HG02678 (cell line): ENCODE data around the gene MRTFA.
"Not testable (repeated sequence)": the region's sequence is repeated elsewhere in the genome, so short reads cannot be mapped to it uniquely, and the experiment has no call there.

Experiments used
- ATAC-seq: cut with Tn5 transposase; IDR thresholded peaks from one replicate; pipeline ENCODE4 v1.9.1; 2021; ENCODE audit warnings: mild to moderate bottlenecking, moderate library complexity; ENCODE audit not compliant: unreplicated experiment

The MRTFA gene

DNA sequence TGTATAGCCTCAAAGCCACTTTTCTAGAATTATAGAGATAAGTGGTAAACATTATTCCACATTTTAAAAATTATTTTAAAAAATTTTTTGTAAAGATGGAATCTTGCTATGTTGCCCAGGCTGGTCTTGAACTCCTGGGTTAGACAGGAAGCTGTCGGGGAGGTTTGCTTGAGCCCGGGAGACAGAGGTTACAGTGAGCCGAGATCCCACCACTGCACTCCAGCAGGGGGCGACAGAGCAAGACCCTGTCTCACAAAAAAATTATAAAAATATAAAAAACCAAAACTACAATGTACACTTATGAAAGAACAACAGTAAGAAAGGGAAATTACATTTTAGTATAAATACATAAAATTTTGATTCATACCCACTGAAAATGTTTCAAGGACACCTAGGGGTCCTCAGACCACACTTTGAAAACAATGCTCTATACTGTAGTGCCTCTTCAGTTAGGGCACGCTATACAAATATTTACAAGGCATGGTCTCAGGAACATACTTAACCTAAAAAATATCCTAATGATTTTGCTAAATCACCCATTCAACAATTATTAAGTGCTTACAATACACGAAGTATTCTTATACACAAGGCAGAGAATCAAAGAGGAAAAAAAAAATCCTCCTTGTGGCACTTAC lies 111.2 kb downstream of the MRTFA start:
- no peak for ATAC-seq

- ATAC-seq, result no peak
Measured at GRCh38 chr22:40524392-40525249, 111.9 kb downstream of the MRTFA start.

DNA sequence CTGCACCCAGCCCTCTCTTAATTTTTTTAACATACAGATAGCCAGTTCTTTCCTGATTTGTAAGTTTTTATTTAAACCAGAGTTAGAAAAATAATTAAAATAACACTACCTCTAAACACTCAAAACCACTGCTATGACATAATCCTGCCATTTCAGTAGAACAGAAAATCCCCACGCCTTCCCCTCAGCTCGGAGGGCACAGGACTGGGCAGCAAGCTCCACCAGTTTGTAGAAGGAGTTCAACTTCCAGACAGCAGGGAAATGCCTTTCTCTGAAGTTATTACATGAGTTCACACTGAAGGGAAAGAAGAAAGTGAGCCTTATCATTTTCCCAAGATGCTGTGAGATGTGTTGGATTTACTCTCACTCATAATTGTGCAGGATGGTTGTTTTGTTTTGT lies 114.4 kb downstream of the MRTFA start:
- ATAC-seq, result no peak

DNA sequence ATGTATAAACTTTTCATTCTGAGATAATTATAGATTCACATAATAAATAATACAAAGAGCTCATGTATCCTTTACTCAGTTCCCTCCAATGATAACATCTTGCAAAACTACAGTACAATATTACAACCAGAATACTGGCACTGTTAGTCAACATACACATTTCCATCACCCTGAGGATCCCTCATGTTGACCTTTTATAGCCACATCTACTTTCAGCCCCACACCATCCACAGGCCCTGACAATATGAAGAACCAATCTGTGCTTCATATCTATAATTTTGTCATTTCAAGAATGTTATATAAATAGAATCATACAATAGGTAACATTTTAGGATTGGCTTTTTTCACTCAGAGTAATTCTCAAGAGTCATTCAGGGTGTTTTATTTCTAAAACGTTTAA lies 115.5 kb downstream of the MRTFA start:
- ATAC-seq, result no peak

GRCh38 chr22:40520562-40520961 lies 116.0 kb downstream of the MRTFA start:
- no peak for ATAC-seq

GRCh38 chr22:40519948-40520331 lies 116.6 kb downstream of the MRTFA start:
- no peak for ATAC-seq

DNA sequence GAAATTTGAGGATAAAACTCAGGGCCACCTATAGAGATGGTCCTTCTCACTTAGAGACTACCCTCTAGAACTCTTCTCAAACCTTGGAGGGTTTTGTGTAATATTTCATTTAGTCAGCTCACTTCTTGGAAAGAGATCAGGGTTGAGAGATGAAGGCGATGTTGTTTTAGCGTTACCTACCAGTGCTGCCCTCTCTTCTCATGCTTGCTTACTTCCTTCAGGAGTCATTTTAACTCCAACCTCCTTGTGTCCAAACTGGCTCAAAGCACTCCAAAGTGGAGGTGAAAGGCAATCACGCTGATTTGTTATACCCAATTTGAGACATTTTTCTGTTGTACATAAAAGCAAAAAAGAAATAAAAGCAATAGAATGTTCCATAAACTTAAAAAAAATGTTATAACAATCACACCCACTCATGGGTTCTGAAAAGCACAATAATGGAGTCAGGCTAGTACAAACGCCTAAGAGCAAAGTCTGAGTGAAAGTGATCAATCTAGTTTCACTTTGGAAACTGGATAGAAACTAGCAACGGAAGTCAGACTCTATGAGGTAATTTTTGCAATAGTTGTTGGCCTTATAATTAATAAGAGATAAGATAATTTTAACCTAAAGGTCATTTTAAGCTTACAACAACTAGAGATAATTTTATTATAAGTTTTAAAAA lies 117.1 kb downstream of the MRTFA start:
- peak; percentile 49 for ATAC-seq

- ATAC-seq, result no peak
Measured at GRCh38 chr22:40518840-40519239, 117.7 kb downstream of the MRTFA start.

- ATAC-seq, result no peak
Measured at GRCh38 chr22:40517631-40518030, 118.9 kb downstream of the MRTFA start.

- ATAC-seq, result no peak
Measured at GRCh38 chr22:40516416-40516815, 120.1 kb downstream of the MRTFA start.

- ATAC-seq, result no peak
Measured at GRCh38 chr22:40512426-40513136, 123.9 kb downstream of the MRTFA start.

DNA sequence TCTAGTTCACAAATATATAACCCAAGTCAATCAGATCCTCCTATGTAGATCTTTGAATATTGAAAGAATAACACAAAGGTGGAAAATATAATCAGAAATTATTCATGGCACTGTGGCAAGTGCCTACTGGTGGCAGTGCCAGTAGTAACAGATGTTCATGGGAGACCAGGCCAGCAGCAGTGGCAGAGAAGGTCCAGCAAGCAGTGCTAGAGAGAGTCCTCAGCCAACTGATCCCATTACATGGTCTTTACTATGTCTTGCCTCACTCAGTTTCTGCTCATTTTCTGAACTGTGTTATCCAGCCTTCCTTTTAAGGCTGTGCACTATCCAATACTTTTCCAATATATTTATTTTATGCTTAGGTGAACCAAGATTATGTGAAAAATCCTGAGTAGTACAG lies 124.9 kb downstream of the MRTFA start:
- no peak for ATAC-seq

GRCh38 chr22:40510631-40511364 lies 125.7 kb downstream of the MRTFA start:
- ATAC-seq, result no peak

DNA sequence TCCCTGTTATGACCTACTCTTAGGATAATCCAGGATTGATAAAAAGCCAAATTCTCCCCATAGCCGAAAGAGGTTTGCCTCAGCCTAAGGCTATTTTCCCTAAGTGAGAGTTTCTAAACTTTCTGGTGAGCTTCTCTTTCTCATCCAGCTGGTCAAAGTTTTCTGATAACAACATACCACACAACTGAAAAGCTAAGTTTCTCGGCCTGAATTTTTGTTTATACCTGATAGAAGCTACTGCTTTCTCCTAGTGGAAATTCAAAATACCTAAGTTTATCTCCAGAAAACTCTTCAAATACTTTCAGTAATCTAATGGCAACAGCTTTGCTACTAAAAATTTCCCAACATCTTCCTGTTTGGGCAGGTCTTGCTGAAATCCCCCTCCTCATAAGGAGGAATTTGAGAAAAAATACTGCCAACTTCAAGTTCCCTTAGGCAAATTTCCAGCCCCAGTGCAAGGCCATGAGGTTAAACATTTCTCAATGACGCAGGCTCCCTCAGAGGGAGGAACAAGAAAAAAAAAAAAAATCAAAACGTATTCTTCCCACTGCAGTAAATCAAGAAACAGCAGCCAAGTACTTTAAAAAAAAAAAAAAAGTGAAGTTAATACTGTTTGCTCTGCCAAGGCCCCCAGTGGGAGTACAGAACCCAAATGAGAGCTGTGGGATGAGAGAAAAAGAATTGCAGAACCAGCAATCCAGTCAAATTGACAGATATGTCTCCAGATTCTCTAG lies 127.0 kb downstream of the MRTFA start:
- no peak for ATAC-seq

DNA sequence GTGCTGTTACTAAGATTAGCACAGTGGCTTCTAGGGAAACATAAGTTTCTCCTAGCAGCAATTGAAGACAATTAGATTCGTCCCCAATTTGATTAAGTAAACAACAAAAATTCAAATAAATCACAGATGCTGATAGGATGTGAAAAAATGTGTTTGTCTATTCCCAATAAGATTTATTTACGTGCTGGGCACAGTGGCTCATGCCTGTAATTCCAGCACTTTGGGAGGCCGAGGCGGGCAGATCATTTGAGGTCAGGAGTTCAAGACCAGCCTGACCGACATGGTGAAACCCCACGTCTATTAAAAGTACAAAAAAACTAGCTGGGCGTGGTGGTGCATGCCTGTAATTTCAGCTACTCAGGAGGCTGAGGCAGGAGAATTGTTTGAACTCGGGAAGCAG lies 128.5 kb downstream of the MRTFA start:
- not testable (repeated sequence) for ATAC-seq

GRCh38 chr22:40507491-40507890 lies 129.0 kb downstream of the MRTFA start:
- no peak for ATAC-seq

DNA sequence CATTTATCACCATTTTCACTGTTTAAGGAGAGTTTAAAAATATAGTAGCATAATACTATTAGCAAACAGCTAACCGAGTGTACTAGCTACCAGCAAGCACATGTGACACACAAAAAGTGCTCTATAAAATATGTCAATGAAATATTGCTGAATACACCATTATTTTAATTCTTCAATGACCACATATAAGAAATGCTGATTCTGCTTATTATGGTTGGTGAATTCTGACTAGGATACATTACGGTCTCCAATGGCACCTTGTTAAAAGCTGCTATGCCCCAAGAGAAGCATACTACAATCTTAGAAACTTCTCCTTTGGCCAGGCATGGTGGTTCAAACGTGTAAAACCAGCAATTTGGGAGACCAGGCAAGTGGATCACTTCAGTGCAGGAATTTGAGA lies 129.8 kb downstream of the MRTFA start:
- ATAC-seq, result no peak

- ATAC-seq, result no peak
Measured at GRCh38 chr22:40504285-40505249, 132.0 kb downstream of the MRTFA start.

DNA sequence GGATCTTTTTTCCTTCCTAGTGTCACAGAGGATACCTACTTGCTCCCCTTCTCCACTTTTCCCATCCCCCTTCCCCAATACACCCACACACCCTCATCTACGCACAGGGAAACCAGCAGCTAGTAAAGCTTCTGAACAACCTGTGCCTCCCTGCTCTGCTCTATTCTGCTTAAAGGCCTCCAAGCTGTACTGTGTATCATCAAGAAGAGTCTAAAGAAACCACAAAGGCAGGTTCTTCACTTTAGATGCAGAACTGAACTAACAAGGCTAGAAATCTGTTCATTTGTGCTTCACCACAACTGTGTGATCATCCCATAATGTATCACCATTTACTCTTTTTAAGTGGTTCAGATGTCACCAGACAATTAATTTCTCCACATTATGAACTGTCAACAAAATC lies 133.6 kb downstream of the MRTFA start:
- no peak for ATAC-seq
